ENCODE data around the gene ACSL3.
"Not testable (repeated sequence)": the region's sequence is repeated elsewhere in the genome, so short reads cannot be mapped to it uniquely, and the experiment has no call there.

The ACSL3 gene

GRCh38 chr2:222854773-222855700 is 5.8 kb upstream of the ACSL3 start:
- no peak for DNase-seq

GRCh38 chr2:222859786-222860612 is 837 bp upstream of the ACSL3 start:
- DNase-seq, result no peak

GRCh38 chr2:222861411-222862105 is 722 bp downstream of the ACSL3 start:
- DNase-seq, result no peak

DNA sequence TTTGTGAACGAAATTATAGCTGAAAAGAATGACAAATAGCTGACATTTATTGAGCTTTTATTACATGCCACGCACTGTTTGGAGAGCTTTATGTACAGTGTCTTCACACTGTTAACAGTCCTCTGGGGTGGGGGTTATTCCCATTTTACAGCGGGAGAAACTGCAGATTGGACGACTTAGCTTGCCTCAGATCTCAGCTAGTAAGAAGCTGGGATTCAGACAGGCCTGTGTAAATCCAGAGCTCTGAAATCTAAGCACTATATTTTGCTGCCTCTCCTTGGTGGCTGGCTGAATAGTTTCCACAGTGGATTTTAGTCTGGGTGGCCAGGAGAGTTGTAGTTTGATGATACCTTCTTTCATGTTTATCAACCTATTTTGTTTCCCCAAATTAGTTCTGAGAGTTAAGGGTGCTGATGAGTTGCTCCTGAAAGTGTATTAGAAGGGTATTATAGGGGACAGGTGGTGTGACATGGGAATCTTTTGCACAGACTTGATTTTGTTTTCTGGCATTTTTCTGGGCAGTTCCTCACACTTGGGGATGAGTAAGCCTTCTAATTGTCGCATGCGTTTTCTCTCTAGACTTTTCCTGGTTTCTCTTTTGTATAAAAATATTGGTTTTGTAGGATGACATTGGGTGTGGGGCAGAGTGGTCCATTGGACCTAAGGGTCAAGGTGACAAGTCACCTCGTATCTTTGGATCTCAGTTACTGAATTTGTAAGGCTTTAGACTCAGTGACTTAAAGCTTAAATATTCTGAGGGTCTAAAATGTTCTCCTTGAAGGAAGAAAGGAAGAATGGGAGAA is 1.5 kb downstream of the ACSL3 start:
- no peak for DNase-seq

GRCh38 chr2:222862909-222863544 is 2.2 kb downstream of the ACSL3 start:
- no peak for DNase-seq

DNA sequence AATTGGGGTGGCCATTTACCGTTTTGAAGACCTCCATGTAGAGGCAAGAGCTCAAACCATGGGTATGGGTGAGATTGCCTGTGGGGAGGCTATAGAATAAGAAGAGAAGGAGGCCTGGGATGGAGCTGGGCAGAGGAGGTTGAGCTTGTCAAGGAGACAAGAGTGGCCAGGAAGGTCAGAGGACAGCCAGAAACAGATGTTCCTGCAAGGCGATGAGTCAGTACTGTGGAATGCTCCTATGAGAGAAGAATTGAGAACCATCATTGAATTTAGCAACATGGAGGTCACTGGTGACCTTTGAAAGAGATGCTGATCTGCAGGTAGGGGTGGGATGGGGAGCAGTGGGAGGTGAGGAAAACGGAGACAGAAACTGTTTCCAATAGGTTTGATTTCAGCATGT is 3.5 kb downstream of the ACSL3 start:
- DNase-seq, result no peak

DNA sequence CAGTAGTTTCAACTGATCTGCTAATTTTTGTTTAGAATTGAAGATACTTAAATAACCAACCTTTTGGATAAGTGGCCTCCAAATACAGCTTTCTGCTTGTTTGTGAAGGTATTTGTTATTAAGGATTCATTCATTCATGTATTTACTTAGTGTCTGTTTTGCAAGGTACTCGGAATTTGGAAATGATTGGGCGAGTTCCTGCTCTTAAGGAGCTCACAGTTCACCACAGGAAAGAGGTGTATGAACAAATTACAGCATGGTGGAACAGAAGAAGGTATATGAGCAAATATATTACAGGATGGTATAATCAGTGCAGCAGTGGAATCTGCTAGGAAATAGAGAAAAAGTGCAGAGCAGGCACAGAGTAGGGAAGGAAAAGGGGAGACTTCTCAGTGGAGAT is 4.5 kb downstream of the ACSL3 start:
- no peak for DNase-seq

GRCh38 chr2:222866358-222866960 is 5.6 kb downstream of the ACSL3 start:
- no peak for DNase-seq

DNA sequence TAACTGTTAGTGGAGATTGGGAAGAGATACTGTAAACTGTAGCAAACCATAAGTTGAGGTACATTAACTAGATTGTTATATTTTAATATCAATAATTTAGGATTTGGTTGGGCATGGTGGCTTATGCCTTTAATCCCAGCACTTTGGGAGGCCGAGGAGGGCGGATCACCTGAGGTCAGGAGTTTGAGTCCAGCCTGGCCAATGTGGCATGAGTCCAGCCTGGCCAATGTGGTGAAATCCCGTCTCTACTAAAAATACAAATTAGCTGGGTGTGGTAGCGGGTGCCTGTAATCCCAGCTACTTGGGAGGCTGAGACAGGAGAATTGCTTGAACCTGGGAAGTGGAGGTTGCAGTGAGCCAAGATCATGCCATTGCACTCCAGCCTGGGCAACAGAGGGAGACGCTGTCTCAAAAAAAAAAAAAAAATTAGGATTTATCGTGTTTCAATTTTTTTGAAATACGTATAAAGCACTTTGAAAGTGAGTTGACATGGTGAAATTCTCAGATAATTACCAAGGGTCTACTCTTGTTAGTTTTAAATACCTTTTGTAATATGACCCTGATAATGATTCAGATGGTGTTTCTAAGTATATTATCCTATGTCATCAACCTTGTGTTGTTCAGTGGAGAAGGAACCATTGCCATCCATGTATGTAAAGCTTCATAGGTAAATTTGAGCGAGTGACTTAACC is 7.9 kb downstream of the ACSL3 start:
- DNase-seq, result not testable (repeated sequence)

DNA sequence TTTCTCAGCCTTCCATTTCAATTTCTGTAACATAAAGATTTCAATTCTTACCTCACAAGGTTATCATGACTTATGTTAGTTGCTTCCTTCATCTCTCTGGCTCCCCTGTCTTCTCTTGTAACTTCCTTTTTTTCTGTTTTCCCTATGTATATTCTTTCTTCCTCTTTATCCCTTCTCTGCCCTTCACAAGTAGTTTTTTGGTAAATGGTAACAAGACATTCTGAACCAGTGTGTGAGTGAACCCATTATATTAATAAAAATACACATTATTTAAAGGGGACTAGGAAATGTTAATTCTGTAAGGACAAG is 8.4 kb downstream of the ACSL3 start:
- DNase-seq, result no peak

GRCh38 chr2:222871291-222871690 is 10.5 kb downstream of the ACSL3 start:
- DNase-seq, result no peak

GRCh38 chr2:222872551-222872950 is 11.7 kb downstream of the ACSL3 start:
- no peak for DNase-seq

- no peak for DNase-seq
Observed at GRCh38 chr2:222875482-222875881, 14.6 kb downstream of the ACSL3 start.

DNA sequence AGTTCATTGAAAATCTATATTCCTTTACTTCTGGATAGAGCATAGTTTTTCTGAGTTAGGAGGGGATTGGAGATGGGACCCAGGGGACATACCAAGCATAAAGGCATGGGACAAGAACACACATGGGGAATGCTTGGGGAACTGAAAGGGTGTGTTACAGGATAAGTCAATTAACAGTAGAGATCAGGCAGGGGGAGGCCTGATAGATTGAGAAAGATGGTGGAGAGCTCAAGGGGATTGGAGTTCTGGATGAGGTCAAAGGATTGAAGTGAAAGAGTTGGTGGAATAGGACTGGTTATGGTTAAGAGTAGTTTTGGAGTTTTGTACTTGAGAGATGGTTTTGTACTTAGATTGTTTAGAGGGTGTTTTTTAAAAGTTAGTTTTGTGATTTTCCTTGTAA is 16.1 kb downstream of the ACSL3 start:
- no peak for DNase-seq

DNA sequence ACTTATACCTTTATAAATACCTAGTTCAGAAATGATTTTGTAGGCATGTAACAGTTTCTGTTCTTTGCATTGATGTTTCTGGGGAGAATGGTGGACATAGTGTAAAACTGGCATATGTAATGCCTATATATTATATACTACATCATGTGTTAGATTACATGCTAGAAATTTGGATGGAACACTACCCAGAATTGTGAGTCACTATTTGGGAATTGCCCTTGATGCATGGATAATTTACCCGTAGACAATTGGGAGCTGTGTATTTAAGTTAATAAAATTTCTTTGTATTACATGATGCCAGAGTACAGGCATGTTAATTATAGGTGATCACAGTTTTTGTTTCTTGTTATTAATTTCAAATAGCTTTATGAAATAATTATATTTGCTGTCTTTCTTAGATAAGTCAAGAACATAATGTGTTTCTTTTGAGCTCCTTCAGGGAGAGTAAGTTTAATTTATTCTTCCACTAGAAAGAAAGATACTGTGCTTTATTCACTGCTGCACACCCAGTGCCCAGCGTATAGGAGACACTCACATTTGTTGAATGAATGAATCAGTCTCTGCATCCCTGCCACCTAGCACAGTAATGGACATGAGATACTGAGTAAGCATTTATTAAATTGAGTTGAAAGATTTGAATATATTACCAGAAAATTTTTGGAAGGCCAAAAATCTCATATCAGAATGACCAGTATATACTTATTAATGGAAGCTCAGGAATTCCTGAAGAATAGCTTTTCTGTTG is 16.9 kb downstream of the ACSL3 start:
- DNase-seq, result no peak

- no peak for DNase-seq
Observed at GRCh38 chr2:222878301-222878876, 17.6 kb downstream of the ACSL3 start.

DNA sequence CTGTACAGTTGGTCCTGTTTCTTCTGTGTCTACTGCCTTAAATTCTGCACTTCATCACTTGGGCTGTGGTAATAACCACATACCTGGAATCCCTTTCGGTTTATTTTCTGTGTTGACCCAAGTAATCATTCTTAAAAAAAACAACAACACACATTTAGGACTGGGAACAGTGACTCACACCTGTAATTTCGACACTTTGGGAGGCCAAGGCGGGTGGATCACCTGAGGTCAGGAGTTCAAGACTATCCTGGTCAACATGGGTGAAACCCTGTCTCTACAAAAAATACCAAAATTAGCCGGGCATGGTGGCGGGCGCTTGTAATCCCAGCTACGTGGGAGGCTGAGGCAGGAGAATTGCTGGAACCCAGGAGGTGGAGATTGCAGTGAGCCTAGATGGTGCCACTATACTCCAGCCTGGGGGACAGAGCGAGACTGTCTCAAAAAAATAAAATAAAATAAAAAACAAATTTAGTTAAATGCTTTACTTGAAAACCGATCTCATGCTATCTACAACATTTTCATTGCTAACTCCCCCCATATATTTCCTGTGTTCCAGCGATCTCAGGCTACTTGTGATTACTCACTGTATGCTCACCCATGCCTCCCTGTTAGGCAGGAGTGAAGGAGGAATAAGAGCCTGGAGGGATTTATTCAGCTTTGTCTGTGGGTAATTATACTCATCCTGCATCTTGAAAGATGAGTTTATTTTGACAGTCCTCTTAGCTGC is 18.2 kb downstream of the ACSL3 start:
- no peak for DNase-seq

GRCh38 chr2:222879604-222879933 is 18.7 kb downstream of the ACSL3 start:
- DNase-seq, result no peak

DNA sequence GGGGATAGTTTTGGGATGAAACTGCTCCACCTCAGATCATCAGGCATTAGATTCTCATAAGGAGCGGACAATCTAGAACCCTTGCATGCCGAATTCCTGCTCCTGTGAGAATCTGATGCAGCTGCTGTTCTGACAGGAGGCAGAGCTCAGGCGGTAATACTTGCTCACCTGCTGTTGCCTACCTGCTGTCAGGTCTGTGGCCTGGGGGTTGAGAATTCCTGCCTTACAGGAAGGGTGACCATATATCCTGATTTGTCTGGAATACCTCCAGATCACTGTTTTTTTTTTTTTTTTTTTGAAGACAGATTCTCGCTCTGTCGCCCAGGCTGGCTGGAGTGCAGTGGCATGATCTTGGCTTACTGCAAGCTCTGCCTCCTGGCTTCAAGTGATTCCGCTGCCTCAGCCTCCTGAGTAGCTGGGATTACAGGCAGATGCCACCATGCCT is 21.7 kb downstream of the ACSL3 start:
- DNase-seq, result no peak

All from SHP77 (cell line).